HepG2 (cell line): ENCODE results near the gene SOX5. TPM values are rescaled to one million over a fixed set of nuclear protein-coding genes. Genes with fewer than 3 reads are reported as not detected.

Experiments
- ATAC-seq: fragments of 200-7000 bp; cut with Tn5 transposase; 3 replicates; pipeline ENCODE4 v1.9.1; 2020; ENCODE audit warnings: mild to moderate bottlenecking, moderate library complexity
- BruUV-seq: library from RNA; stranded (reverse); fragments of 400-500 nt; replicated peaks from 2 replicates; lab custom pipeline; 2021; lab: Mats Ljungman, UMichigan
- CTCF ChIA-PET: fragments of 300-600 bp; formaldehyde crosslinking; extraction: SDS; loops from one replicate; lab custom pipeline; 2021; ENCODE audit warnings: low total read pairs, inconsistent platforms, low intra/inter-chr PET ratio; lab: Yijun Ruan, JAX
- POLR2A ChIA-PET: fragments of 350-600 bp; sonication (Branson Sonifier 250); formaldehyde crosslinking; loops from one replicate; lab custom pipeline; 2020; ENCODE audit warnings: antibody characterized with exemption, inconsistent platforms; lab: Yijun Ruan, JAX
- DNase-seq: peaks from one replicate; pipeline ENCODE4 v3.0.0-alpha.2; 2015; ENCODE audit warnings: low spot score
- FAIRE-seq: peaks from 3 replicates; lab custom pipeline; 2011; peaks lifted over from hg19 to GRCh38; lab: Jason Lieb, UNC
- H2AFZ ChIP-seq: one replicate; pipeline ENCODE4 v1.6.1; 2011; ENCODE audit warnings: low read length, inconsistent platforms
- H3K27ac ChIP-seq: fragments of 300-600 bp; 3 replicates; pipeline ENCODE4 v1.8.0; 2011; ENCODE audit warnings: mixed run types, mild to moderate bottlenecking, mixed read lengths, low read length, inconsistent platforms; ENCODE audit not compliant: insufficient read depth; ENCODE audit errors: extremely low read length
- H3K27me3 ChIP-seq, 2 experiments: fragments of 200-600 bp in 1 of 2; 2 replicates in 1 of 2; 3 replicates in 1 of 2; pipeline versions ENCODE4 v1.6.0 to v1.8.0; 2011; ENCODE audit warnings: low read length in 2 of 2, mild to moderate bottlenecking in 2 of 2, moderate library complexity in 2 of 2, inconsistent platforms in 1 of 2; ENCODE audit not compliant: insufficient read depth in 2 of 2, control insufficient read depth in 1 of 2
- H3K36me3 ChIP-seq, 2 experiments: fragments of 200-600 bp in 1 of 2; replicated peaks in 1 of 2; 2 replicates in 1 of 2; 3 replicates in 1 of 2; pipeline versions ENCODE4 v1.5.1 to v1.8.0; 2011; ENCODE audit warnings: low read length in 2 of 2, inconsistent platforms in 1 of 2; ENCODE audit not compliant: insufficient read depth in 2 of 2, control insufficient read depth in 1 of 2
- H3K4me1 ChIP-seq: 2 replicates; pipeline ENCODE4 v1.5.1; 2012; ENCODE audit warnings: low read length, inconsistent platforms; ENCODE audit not compliant: insufficient read depth
- H3K4me2 ChIP-seq: 2 replicates; pipeline ENCODE4 v1.6.0; 2011; ENCODE audit warnings: low read depth, low read length, inconsistent platforms
- H3K4me3 ChIP-seq, 3 experiments: fragments of 200-600 bp in 1 of 3; sonication (generic), shearing (Covaris generic) in 1 of 3; replicated peaks in 1 of 3; 2 replicates each; pipeline ENCODE4 v1.5.1; 2011 to 2016; ENCODE audit warnings: low read length in 3 of 3, inconsistent platforms in 2 of 3, low read depth in 2 of 3, mild to moderate bottlenecking in 2 of 3, control low read depth in 1 of 3, mixed read lengths in 1 of 3; ENCODE audit not compliant: insufficient read depth in 1 of 3
- H3K79me2 ChIP-seq: one replicate; pipeline ENCODE4 v1.6.1; 2011; ENCODE audit warnings: low read length, inconsistent platforms; ENCODE audit not compliant: insufficient read depth
- H3K9ac ChIP-seq: 2 replicates; pipeline ENCODE4 v1.6.0; 2011; ENCODE audit warnings: mild to moderate bottlenecking, low read depth, low read length, inconsistent platforms; ENCODE audit not compliant: insufficient read depth
- H3K9me3 ChIP-seq: 2 replicates; pipeline ENCODE4 v1.5.1; 2012; ENCODE audit warnings: mild to moderate bottlenecking, low read length
- H4K20me1 ChIP-seq: 2 replicates; pipeline ENCODE4 v1.6.0; 2011; ENCODE audit warnings: inconsistent platforms, mild to moderate bottlenecking, low read length, moderate library complexity; ENCODE audit not compliant: insufficient read depth
- ARID3A ChIP-seq: IDR thresholded peaks from 2 replicates; pipeline ENCODE4 v1.6.1; 2012; ENCODE audit warnings: low read depth, low read length, improper control_type of control experiment
- ATF3 ChIP-seq: sonication (generic); formaldehyde crosslinking; IDR thresholded peaks from 2 replicates; pipeline ENCODE4 v1.4.0; 2020; ENCODE audit warnings: missing genetic modification reagents
- ATF5 ChIP-seq: sonication (generic); formaldehyde crosslinking; IDR thresholded peaks from 2 replicates; pipeline ENCODE4 v1.4.0; 2020; ENCODE audit warnings: mild to moderate bottlenecking, low read depth, missing genetic modification reagents
- BORCS8-MEF2B ChIP-seq: sonication (generic); formaldehyde crosslinking; IDR thresholded peaks from 2 replicates; pipeline ENCODE4 v1.8.0; 2022; ENCODE audit warnings: mild to moderate bottlenecking, missing genetic modification reagents
- CHCHD3 ChIP-seq: sonication (generic); formaldehyde crosslinking; IDR thresholded peaks from 2 replicates; pipeline ENCODE4 v1.8.0; 2022; ENCODE audit warnings: mild to moderate bottlenecking, missing genetic modification reagents, moderate library complexity
- IRX3 ChIP-seq: sonication (generic); formaldehyde crosslinking; IDR thresholded peaks from 2 replicates; pipeline ENCODE4 v1.8.1; 2023; ENCODE audit warnings: mild to moderate bottlenecking, low read depth, missing genetic modification reagents, borderline replicate concordance
- KAT7 ChIP-seq: IDR thresholded peaks from 2 replicates; pipeline ENCODE4 v1.6.1; 2018; ENCODE audit warnings: borderline replicate concordance, missing compliant biosample characterization
- ZNF282 ChIP-seq: fragments of 450-650 bp; IDR thresholded peaks from 2 replicates; pipeline ENCODE4 v1.6.1; 2018; ENCODE audit not compliant: partially characterized antibody
- ZNF616 ChIP-seq: sonication (generic); formaldehyde crosslinking; IDR thresholded peaks from 2 replicates; pipeline ENCODE4 v1.5.0; 2020; ENCODE audit warnings: low read depth, mild to moderate bottlenecking, missing genetic modification reagents
- in situ Hi-C: cut with HindIII; loops from 2 replicates; pipeline ENCODE4 v1.10.0; 2017; ENCODE audit warnings: low pct_unique_long_range_greater_than_20kb; ENCODE audit not compliant: extremely low pct_ligation_motif_present
- intact Hi-C: fragments of 100-400 bp; cut with micrococcal nuclease; formaldehyde crosslinking; loops from one replicate; pipeline ENCODE4 v1.10.0; 2022; ENCODE audit not compliant: unreplicated experiment
- polyA plus RNA-seq, 8 experiments: library from polyadenylated mRNA; depleted of rRNA in 3 of 8; stranded (reverse) in 7 of 8; unstranded in 1 of 8; fragments of >200 nt; fragmentation: Illumina TruSeq in 4 of 8; extraction: Trizol in 4 of 8; gene quantifications; 2 replicates each; pipeline versions ENCODE4 v1.2.1 to v1.2.3, GENCODE V29; 2011 to 2016; ENCODE audit warnings: low read depth in 4 of 8, missing spikeins in 1 of 8, mixed read lengths in 1 of 8; ENCODE audit not compliant: insufficient read depth in 1 of 8
- total RNA-seq, 5 experiments: library from RNA; depleted of rRNA; stranded (reverse); fragments of >200 nt; fragmentation: Illumina TruSeq; extraction: Trizol; gene quantifications; 2 replicates each; pipeline ENCODE4 v1.2.3, GENCODE V29; 2016; ENCODE audit warnings: low read depth in 1 of 5
- TF ChIP-seq, protein P1 (sequence below): sonication (generic); formaldehyde crosslinking; IDR thresholded peaks from 2 replicates; pipeline ENCODE4 v1.4.0; 2020; ENCODE audit warnings: missing genetic modification reagents, mild to moderate bottlenecking, borderline replicate concordance

Gene SOX5
- total and polyA plus RNA-seq, 2 of the 13 experiments (the other 11 are each of a cell fraction or from before 2014, with no cell fraction given) = 18.5 to 76.4 TPM

GRCh38 chr12:23694920-23695319 lies 254.6 kb downstream of the SOX5 start (continued):
- TF ChIP-seq ARID3A = 0 out of 2 replicates have a peak, but pooled peaks have one; percentile 33
- TF ChIP-seq, protein P1, sequence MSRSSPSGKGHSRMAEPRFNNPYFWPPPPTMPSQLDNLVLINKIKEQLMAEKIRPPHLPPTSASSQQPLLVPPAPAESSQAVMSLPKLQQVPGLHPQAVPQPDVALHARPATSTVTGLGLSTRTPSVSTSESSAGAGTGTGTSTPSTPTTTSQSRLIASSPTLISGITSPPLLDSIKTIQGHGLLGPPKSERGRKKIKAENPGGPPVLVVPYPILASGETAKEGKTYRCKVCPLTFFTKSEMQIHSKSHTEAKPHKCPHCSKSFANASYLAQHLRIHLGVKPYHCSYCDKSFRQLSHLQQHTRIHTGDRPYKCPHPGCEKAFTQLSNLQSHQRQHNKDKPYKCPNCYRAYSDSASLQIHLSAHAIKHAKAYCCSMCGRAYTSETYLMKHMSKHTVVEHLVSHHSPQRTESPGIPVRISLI (CRISPR knock-in tag) = peak; percentile 87

DNA sequence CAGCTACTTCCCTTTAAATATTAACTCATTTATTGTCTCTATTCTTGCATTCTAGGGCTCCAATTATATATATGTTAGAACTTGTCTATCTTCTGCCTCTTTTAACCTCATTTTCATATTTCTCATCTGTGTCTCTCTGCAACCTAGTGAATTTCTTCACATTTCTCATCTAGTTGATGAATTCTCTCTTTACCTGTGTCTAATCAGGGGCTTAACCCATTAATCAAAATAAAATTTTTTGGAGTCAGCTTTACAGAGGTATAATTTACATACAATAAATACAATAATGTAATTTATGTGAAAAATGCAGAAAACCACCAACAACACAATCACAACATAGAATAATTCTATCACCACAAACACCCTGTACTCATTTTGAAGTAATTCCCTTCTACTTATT lies 255.2 kb downstream of the SOX5 start:
- intact Hi-C loops = no loop called here
- ChIA-PET POLR2A (no interaction called here), CTCF (no interaction called here)
- in situ Hi-C loops = no loop called here
- Histone ChIP-seq H3K4me3 (no peak overlapping the region), H3K79me2 (no peaks in the 10 kb centered on the region), H3K9me3 (no peaks in the 10 kb centered on the region), H2AFZ (no peak overlapping the region), H3K9ac (no peak overlapping the region), H3K4me2 (no peak overlapping the region), H3K36me3 (peaks cover 2 to 9% of the 10 kb centered on the region in 2 experiments; a peak in 3 of 5 replicates), H3K4me1 (no peaks in the 10 kb centered on the region; the same call in 1 of the 2 replicates), H3K27ac (peak overlapping the region; percentile 16), H3K27me3 (no peaks in the 10 kb centered on the region), H4K20me1 (no peaks in the 10 kb centered on the region)
- no peak for ATAC-seq
- no peak for TF ChIP-seq IRX3 (CRISPR knock-in tag)
- no peak for TF ChIP-seq ATF3 (CRISPR knock-in tag)
- no peak for TF ChIP-seq CHCHD3 (CRISPR knock-in tag)
- no peak for TF ChIP-seq ZNF616 (CRISPR knock-in tag)
- TF ChIP-seq ZNF282 = no peak
- no peak for TF ChIP-seq KAT7 (CRISPR knock-in tag)
- no peak for TF ChIP-seq BORCS8-MEF2B
- no peak for TF ChIP-seq ATF5 (CRISPR knock-in tag)
- no TSS peak for BruUV-seq
- DNase-seq = no peak
- no peak for FAIRE-seq
